Caco-2 (cell line): ENCODE measurements around the gene FSD1. TPM values are rescaled to one million over a fixed set of nuclear protein-coding genes. Genes with fewer than 3 reads are reported as not detected.

Experiments
- BruUV-seq: library from RNA; stranded (reverse); fragments of 400-500 nt; replicated peaks from 2 replicates; lab custom pipeline; 2021; lab: Mats Ljungman, UMichigan
- CTCF ChIA-PET: fragments of 300-600 bp; sonication (Branson Sonifier 250); formaldehyde crosslinking; loops from one replicate; lab custom pipeline; 2022; ENCODE audit warnings: antibody characterized with exemption; lab: Charles Lee
- POLR2A ChIA-PET: fragments of 300-600 bp; sonication (Branson Sonifier 250); formaldehyde crosslinking; loops from one replicate; lab custom pipeline; 2022; ENCODE audit warnings: antibody characterized with exemption; lab: Charles Lee
- DNase-seq, 2 experiments: peaks; one replicate each; pipeline versions ENCODE4 v3.0.0 to v3.0.0-alpha.2; 2020 to 2022
- H3K27me3 ChIP-seq: replicated peaks from 2 replicates; pipeline ENCODE4 v1.6.0; 2011; ENCODE audit warnings: low read length; ENCODE audit not compliant: control insufficient read depth, insufficient read depth
- H3K36me3 ChIP-seq: 2 replicates; pipeline ENCODE4 v1.5.1; 2011; ENCODE audit warnings: low read length; ENCODE audit not compliant: control insufficient read depth, insufficient read depth
- H3K4me1 ChIP-seq: fragments of 250-450 bp; sonication (Bioruptor Pico); 2 replicates; pipeline ENCODE4 v1.5.1; 2020; ENCODE audit warnings: mild to moderate bottlenecking
- H3K4me3 ChIP-seq: 2 replicates; pipeline ENCODE4 v1.5.1; 2011; ENCODE audit warnings: low read depth, mild to moderate bottlenecking, control low read depth, low read length
- H3K9me3 ChIP-seq: fragments of 250-450 bp; sonication (Bioruptor Pico); 2 replicates; pipeline ENCODE4 v1.5.1; 2020; ENCODE audit warnings: mild to moderate bottlenecking, moderate library complexity
- H3K27ac Mint-ChIP-seq: one replicate; pipeline ENCODE4 v1.8.0; 2022; ENCODE audit warnings: mixed read lengths; ENCODE audit not compliant: unreplicated experiment
- H3K27me3 Mint-ChIP-seq: one replicate; pipeline ENCODE4 v1.8.0; 2022; ENCODE audit warnings: mixed read lengths; ENCODE audit not compliant: insufficient read depth, unreplicated experiment
- H3K36me3 Mint-ChIP-seq: one replicate; pipeline ENCODE4 v1.8.0; 2022; ENCODE audit warnings: mild to moderate bottlenecking, mixed read lengths; ENCODE audit not compliant: insufficient read depth, unreplicated experiment
- H3K4me1 Mint-ChIP-seq: one replicate; pipeline ENCODE4 v1.8.0; 2022; ENCODE audit warnings: low read depth, mixed read lengths; ENCODE audit not compliant: unreplicated experiment
- H3K4me3 Mint-ChIP-seq: one replicate; pipeline ENCODE4 v1.8.0; 2022; ENCODE audit warnings: mild to moderate bottlenecking, moderate library complexity, mixed read lengths; ENCODE audit not compliant: unreplicated experiment
- H3K9me3 Mint-ChIP-seq: one replicate; pipeline ENCODE4 v1.8.0; 2022; ENCODE audit warnings: mixed read lengths; ENCODE audit not compliant: unreplicated experiment
- CTCF ChIP-seq, 2 experiments: fragments of 200-600 bp in 1 of 2; IDR thresholded peaks; 1 replicate in 1 of 2; 2 replicates in 1 of 2; pipeline versions ENCODE4 v1.5.1 to v1.8.0; 2011 to 2022; ENCODE audit warnings: antibody characterized with exemption in 1 of 2, control low read depth in 1 of 2, inconsistent platforms in 1 of 2, low read depth in 1 of 2, low read length in 1 of 2, mild to moderate bottlenecking in 1 of 2, moderate library complexity in 1 of 2; ENCODE audit not compliant: insufficient read depth in 1 of 2, severe bottlenecking in 1 of 2, unreplicated experiment in 1 of 2
- intact Hi-C: fragments of 100-400 bp; cut with micrococcal nuclease; formaldehyde crosslinking; loops from one replicate; pipeline ENCODE4 v1.10.0; 2022; ENCODE audit not compliant: unreplicated experiment
- total RNA-seq: library from RNA; stranded (reverse); gene quantifications from 2 replicates; pipeline ENCODE4 v1.2.3, GENCODE V29; 2022

The FSD1 gene
- total RNA-seq, 1 experiment from 2014 or later = 9.0 TPM

- peaks cover 81% of the 10 kb centered on the region for H3K36me3 Mint-ChIP-seq
- no peaks in the 10 kb centered on the region for H3K4me1 Mint-ChIP-seq
- Histone ChIP-seq H3K36me3 (peaks cover 3% of the 10 kb centered on the region), H3K4me1 (0 out of 2 replicates have a peak, but pooled peaks cover 4% of the 10 kb centered on the region), H3K9me3 (no peaks in the 10 kb centered on the region), H3K4me3 (no peak overlapping the region), H3K27me3 (no peaks in the 10 kb centered on the region)
- H3K27ac Mint-ChIP-seq = no peak overlapping the region
- intact Hi-C loops = no loop called here
- no peaks in the 10 kb centered on the region for H3K27me3 Mint-ChIP-seq
- ChIA-PET POLR2A (no interaction called here), CTCF (no interaction called here)
- H3K9me3 Mint-ChIP-seq = no peaks in the 10 kb centered on the region
- TF ChIP-seq CTCF (IDR thresholded peaks at IDR 0.05; ENCODE audit: insufficient read depth in 1 of 2, low read depth in 1 of 2, low read length in 1 of 2, severe bottlenecking in 1 of 2, unreplicated experiment in 1 of 2) = no peak
- no peak for DNase-seq
- BruUV-seq = no TSS peak
- no peak overlapping the region for H3K4me3 Mint-ChIP-seq
Observed at GRCh38 chr19:4357095-4357797, 52.8 kb downstream of the FSD1 start.

GRCh38 chr19:4357921-4358326 is 53.5 kb downstream of the FSD1 start:
- no peaks in the 10 kb centered on the region for H3K9me3 Mint-ChIP-seq
- ChIA-PET POLR2A (no interaction called here), CTCF (interaction anchor here (0.6 kb wide), 1 partner anchor 14 kb away, joined by 3 read pairs; the partner anchor contains the start of gene MPND)
- no peaks in the 10 kb centered on the region for H3K27me3 Mint-ChIP-seq
- no peak for DNase-seq
- Histone ChIP-seq H3K36me3 (peaks cover 3% of the 10 kb centered on the region), H3K4me3 (no peak overlapping the region), H3K9me3 (no peaks in the 10 kb centered on the region), H3K4me1 (0 out of 2 replicates have a peak, but pooled peaks cover 4% of the 10 kb centered on the region), H3K27me3 (no peaks in the 10 kb centered on the region)
- peaks cover 80% of the 10 kb centered on the region for H3K36me3 Mint-ChIP-seq
- intact Hi-C loops = no loop called here
- no peak overlapping the region for H3K27ac Mint-ChIP-seq
- no TSS peak for BruUV-seq
- TF ChIP-seq CTCF (IDR thresholded peaks at IDR 0.05; ENCODE audit: insufficient read depth in 1 of 2, low read depth in 1 of 2, low read length in 1 of 2, severe bottlenecking in 1 of 2, unreplicated experiment in 1 of 2) = no peak
- H3K4me1 Mint-ChIP-seq = no peaks in the 10 kb centered on the region
- H3K4me3 Mint-ChIP-seq = no peak overlapping the region

- Mint-ChIP-seq H3K27me3 (no peaks in the 10 kb centered on the region), H3K27ac (no peak overlapping the region), H3K4me1 (no peaks in the 10 kb centered on the region), H3K36me3 (peaks cover 83% of the 10 kb centered on the region), H3K9me3 (no peaks in the 10 kb centered on the region), H3K4me3 (no peak overlapping the region)
- ChIA-PET CTCF (no interaction called here), POLR2A (no interaction called here)
- intact Hi-C loops = no loop called here
- Histone ChIP-seq H3K4me3 (no peak overlapping the region), H3K9me3 (no peaks in the 10 kb centered on the region), H3K4me1 (0 out of 2 replicates have a peak, but pooled peaks cover 4% of the 10 kb centered on the region), H3K36me3 (peaks cover 3% of the 10 kb centered on the region), H3K27me3 (no peaks in the 10 kb centered on the region)
- DNase-seq = no peak
- no peak for TF ChIP-seq CTCF (IDR thresholded peaks at IDR 0.05; ENCODE audit: insufficient read depth in 1 of 2, low read depth in 1 of 2, low read length in 1 of 2, severe bottlenecking in 1 of 2, unreplicated experiment in 1 of 2)
- TSS peak; percentile 11 for BruUV-seq
Observed at GRCh38 chr19:4358709-4359626, 54.6 kb downstream of the FSD1 start.
